GM13976 (cell line): ENCODE measurements around the gene FAM204A.

ENCODE experiments used
- DNase-seq: peaks from one replicate; pipeline ENCODE4 v3.0.0; 2012; ENCODE audit warnings: low spot score
- in situ Hi-C: fragments of 300-500 bp; cut with MboI; formaldehyde crosslinking; loops from one replicate; pipeline ENCODE4 v1.12.0; 2022; ENCODE audit warnings: low sequenced_read_pairs, mixed read lengths, inconsistent platforms; ENCODE audit not compliant: unreplicated experiment
- TF ChIP-seq, protein P1 (sequence below): IDR thresholded peaks from 2 replicates; pipeline ENCODE4 v1.5.1; 2012; ENCODE audit warnings: borderline replicate concordance, mild to moderate bottlenecking; ENCODE audit not compliant: insufficient read depth; ENCODE audit errors: extremely low read depth, missing control alignments, control extremely low read depth

The FAM204A gene

DNA sequence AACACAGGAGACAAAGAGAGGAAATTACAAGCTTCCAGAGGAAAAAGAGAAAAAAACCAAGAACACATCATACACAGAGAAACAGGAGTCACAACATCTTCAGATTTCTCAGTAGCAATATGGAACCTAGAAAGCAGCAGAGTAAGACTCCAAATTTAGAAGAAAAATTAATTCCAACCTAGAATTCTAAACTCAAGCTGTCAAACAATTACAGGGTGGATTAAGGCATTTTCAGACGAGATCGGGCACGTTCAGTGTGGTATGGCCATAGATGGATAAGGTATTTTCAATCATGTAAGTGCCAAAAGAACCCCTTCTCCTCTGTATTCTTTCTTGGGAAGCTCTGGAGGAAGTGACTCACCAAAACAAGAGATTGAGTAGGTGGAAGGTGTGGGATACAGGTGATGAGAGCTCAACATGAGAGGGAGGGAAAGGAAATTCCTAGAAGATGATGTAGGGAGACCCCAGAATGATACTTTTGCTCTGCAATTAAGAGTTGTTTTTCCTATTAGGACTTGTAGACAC is 51.6 kb downstream of the FAM204A start:
- TF ChIP-seq, protein P1, sequence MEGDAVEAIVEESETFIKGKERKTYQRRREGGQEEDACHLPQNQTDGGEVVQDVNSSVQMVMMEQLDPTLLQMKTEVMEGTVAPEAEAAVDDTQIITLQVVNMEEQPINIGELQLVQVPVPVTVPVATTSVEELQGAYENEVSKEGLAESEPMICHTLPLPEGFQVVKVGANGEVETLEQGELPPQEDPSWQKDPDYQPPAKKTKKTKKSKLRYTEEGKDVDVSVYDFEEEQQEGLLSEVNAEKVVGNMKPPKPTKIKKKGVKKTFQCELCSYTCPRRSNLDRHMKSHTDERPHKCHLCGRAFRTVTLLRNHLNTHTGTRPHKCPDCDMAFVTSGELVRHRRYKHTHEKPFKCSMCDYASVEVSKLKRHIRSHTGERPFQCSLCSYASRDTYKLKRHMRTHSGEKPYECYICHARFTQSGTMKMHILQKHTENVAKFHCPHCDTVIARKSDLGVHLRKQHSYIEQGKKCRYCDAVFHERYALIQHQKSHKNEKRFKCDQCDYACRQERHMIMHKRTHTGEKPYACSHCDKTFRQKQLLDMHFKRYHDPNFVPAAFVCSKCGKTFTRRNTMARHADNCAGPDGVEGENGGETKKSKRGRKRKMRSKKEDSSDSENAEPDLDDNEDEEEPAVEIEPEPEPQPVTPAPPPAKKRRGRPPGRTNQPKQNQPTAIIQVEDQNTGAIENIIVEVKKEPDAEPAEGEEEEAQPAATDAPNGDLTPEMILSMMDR: no peak
- in situ Hi-C loops: no loop called here
- DNase-seq: no peak

DNA sequence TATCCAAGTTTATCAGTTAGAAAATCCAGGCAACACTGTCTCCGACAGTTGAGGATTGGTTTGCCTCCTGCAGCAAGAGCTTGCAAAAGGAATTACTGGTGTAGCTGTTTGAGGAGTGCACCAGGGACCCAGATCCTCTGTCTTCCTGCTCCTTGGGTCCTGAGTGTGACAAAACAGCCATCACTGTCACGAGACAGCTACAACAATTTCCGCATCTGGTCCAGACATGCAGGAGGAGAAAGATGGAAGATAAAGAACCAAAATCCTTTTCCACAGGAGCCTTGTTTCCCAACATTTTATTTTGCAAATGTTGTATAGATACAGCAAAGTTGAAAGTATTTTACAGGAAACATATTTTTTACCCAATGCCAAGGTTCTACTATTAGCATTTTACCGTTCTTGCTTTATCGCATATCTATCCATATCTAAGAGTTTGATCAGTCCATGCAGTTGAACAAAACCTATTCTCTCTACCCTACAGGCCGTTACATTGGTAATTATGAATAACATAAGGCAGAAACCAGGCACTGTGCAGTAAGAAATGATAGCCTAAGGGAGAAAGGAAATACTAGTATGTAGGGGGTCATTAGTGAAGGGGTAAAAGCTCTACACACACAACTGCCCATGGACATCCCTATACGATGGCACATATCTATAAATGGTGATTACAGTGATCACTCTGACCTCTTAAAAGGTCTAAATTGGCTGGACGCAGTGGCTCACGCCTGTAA is 54.9 kb downstream of the FAM204A start:
- no peak for DNase-seq
- in situ Hi-C loops: no loop called here
- TF ChIP-seq, protein P1: no peak

DNA sequence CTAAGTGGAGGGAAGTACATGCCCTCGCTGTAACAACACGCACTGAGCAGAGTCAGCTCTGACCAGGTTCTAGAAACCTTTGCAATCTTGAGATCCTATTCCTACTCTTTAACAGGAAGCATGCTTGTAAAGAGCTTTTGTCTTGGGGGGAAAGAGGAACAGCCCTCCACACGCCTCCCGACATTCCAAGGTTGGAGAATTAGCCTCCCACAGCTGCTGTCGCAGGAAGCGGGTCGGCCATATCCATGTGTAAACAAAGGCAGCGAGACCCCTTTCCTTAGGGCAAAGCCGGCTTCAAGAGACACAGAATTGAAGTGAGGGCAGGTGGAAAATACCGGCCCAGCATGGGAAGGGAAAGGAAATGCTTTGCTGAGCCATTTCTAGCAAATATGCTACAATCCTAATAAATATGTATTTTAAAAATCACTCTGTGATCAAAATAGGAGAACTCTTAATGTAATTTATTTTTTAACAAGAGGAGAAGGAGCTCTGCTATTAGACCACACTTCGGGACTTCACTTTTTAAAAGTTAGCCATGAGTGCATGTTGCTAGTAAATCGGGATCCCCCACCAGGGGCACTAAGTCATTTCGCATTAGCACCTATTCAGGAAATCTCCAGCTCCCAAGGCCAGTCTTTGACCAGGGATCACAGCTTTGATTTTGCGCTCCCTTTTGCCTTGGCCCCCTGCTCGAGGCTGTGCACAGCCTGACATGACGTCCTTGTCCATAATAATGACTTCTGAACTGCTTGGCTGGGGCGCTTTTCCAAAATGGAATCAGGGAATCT is 55.9 kb downstream of the FAM204A start:
- in situ Hi-C loops: no loop called here
- no peak for DNase-seq
- TF ChIP-seq, protein P1: no peak

DNA sequence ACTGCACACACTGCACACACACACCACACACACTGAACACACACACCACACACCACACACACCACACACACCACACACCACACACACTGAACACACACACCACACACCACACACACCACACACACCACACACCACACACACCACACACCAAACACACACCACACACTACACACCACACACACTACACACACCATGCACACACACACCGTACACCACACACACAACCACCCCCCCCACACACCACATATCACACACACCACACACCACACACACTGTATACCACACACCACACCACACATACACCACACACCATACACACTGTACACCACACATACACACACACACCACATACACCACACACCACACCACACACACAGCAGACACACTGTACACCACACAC is 59.5 kb downstream of the FAM204A start:
- TF ChIP-seq, protein P1: no peak
- in situ Hi-C loops: no loop called here
- no peak for DNase-seq

DNA sequence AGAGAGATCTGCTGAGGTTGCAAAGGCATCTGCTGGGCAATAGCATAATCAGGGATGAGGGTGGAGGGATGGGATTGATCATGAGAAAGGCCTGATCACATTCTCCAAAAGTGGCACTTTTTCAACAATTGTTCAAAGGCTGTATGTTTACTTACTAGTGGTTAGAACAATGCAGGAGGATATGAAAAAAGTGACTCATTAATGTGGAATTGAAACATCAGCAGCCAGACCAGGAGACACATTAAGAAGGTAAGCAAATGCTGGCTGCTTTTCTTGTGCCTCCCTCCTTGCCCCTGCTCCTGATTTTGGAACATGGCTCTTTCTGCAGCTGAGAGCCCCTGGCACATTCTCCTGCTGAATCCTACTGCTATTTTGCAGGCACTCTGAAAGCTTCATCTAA is 63.5 kb downstream of the FAM204A start:
- in situ Hi-C loops: no loop called here
- TF ChIP-seq, protein P1: no peak
- DNase-seq: no peak

DNA sequence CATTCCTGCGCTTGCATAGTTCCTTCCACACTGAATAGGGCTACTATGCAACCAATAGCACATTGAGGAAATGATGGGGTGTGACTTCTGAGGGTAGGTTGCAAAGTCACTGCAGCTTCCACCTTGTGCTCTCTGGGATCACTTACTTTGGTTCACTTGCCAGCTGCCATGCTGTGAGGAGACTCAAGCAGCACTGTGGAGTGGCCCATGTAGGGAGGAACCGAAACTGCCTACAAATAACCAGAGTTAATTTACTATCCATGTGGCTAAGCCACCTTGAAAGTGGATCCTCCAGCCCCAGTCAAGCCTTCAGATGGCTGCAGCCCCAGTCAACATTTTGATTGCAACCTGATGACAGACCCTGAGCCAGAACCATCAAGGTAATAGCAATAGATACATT is 64.3 kb downstream of the FAM204A start:
- DNase-seq: no peak
- in situ Hi-C loops: no loop called here
- TF ChIP-seq, protein P1: no peak
